Tibial artery (tissue), 4 donors: Measurements from ENCODE around the gene OR5AK2.

Source experiments
- DNase-seq, 2 donors: peaks; one replicate each; pipeline ENCODE4 v3.0.0-alpha.2; 2019
- H3K27ac ChIP-seq, 2 donors: fragments of 200-600 bp; sonication (generic) in 1 of 2; 1 replicate in 1 of 2; 2 replicates in 1 of 2; pipeline ENCODE4 v1.5.1; 2018 to 2019; ENCODE audit warnings: mild to moderate bottlenecking in 1 of 2
- H3K27me3 ChIP-seq, 2 donors: fragments of 200-600 bp; sonication (generic) in 1 of 2; one replicate each; pipeline versions ENCODE4 v1.5.1 to v1.6.0; 2016 to 2019
- H3K36me3 ChIP-seq, 3 donors: fragments of 200-600 bp; sonication (generic) in 2 of 3; one replicate each; pipeline ENCODE4 v1.5.1; 2016 to 2019; ENCODE audit warnings: mild to moderate bottlenecking in 2 of 3
- H3K4me1 ChIP-seq, 4 donors: fragments of 200-600 bp; sonication (generic) in 2 of 4; 1 replicate in 3 of 4; 2 replicates in 1 of 4; pipeline ENCODE4 v1.5.1; 2016 to 2019
- H3K4me3 ChIP-seq, 2 donors: fragments of 200-600 bp; sonication (generic) in 1 of 2; 1 replicate in 1 of 2; 2 replicates in 1 of 2; pipeline ENCODE4 v1.5.1; 2018 to 2019; ENCODE audit warnings: mild to moderate bottlenecking in 2 of 2
- H3K9me3 ChIP-seq, 3 donors: fragments of 200-600 bp; sonication (generic) in 1 of 3; one replicate each; pipeline ENCODE4 v1.5.1; 2016 to 2019
- intact Hi-C: fragments of 100-400 bp; cut with DNase I; formaldehyde crosslinking; loops from one replicate; pipeline ENCODE4 v1.15.0; 2023; ENCODE audit warnings: low total_unique reads
- TF ChIP-seq, protein P1 (sequence below), 2 experiments: fragments of 200-600 bp in 1 of 2; fragments of 450-650 bp in 1 of 2; IDR thresholded peaks; one replicate each; pipeline ENCODE4 v1.5.1; 2017 to 2019; ENCODE audit warnings: antibody characterized with exemption in 2 of 2, mild to moderate bottlenecking in 1 of 2, moderate library complexity in 1 of 2

The OR5AK2 gene

GRCh38 chr11:56967726-56968125 is 21.0 kb upstream of the OR5AK2 start:
- H3K27ac ChIP-seq, result no peak overlapping the region
- DNase-seq, result no peak
- TF ChIP-seq, protein P1, sequence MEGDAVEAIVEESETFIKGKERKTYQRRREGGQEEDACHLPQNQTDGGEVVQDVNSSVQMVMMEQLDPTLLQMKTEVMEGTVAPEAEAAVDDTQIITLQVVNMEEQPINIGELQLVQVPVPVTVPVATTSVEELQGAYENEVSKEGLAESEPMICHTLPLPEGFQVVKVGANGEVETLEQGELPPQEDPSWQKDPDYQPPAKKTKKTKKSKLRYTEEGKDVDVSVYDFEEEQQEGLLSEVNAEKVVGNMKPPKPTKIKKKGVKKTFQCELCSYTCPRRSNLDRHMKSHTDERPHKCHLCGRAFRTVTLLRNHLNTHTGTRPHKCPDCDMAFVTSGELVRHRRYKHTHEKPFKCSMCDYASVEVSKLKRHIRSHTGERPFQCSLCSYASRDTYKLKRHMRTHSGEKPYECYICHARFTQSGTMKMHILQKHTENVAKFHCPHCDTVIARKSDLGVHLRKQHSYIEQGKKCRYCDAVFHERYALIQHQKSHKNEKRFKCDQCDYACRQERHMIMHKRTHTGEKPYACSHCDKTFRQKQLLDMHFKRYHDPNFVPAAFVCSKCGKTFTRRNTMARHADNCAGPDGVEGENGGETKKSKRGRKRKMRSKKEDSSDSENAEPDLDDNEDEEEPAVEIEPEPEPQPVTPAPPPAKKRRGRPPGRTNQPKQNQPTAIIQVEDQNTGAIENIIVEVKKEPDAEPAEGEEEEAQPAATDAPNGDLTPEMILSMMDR (IDR thresholded peaks at IDR 0.05), result no peak
- peaks cover 0 to 5% (median 0%) of the 10 kb centered on the region in 3 donors for H3K9me3 ChIP-seq
- H3K27me3 ChIP-seq, result no peaks in the 10 kb centered on the region
- no peak overlapping the region for H3K4me3 ChIP-seq
- H3K4me1 ChIP-seq, result no peaks in the 10 kb centered on the region
- intact Hi-C loops, result no loop called here
- no peaks in the 10 kb centered on the region for H3K36me3 ChIP-seq

DNA sequence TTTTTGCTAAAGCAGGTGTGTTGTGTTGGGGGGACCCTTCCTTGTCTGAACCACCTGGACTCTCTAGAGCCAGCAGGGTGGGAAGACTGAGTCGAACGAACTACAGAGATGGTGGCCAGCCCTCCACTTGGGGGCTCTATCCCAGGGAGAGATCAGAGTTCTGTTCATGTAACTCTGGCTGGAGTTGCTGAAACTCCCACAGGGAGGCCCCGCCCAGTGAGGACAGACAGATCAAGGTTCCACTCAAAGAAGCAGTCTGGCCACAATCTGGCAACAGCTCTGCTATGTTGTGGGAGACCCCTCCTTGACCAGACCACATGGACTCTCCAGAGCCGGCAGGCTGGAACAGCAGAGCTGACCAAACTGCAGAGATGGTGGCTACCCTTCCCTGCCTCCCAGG is 20.2 kb upstream of the OR5AK2 start:
- H3K4me1 ChIP-seq, result no peaks in the 10 kb centered on the region
- no peaks in the 10 kb centered on the region for H3K36me3 ChIP-seq
- H3K9me3 ChIP-seq, result peaks cover 0 to 5% (median 0%) of the 10 kb centered on the region in 3 donors
- TF ChIP-seq, protein P1 (IDR thresholded peaks at IDR 0.05), result no peak
- H3K27ac ChIP-seq, result no peak overlapping the region
- no peak overlapping the region for H3K4me3 ChIP-seq
- no peak for DNase-seq
- intact Hi-C loops, result no loop called here
- no peaks in the 10 kb centered on the region for H3K27me3 ChIP-seq

GRCh38 chr11:56977314-56977713 is 11.4 kb upstream of the OR5AK2 start:
- intact Hi-C loops, result no loop called here
- Histone ChIP-seq H3K27ac (no peak overlapping the region), H3K9me3 (no peaks in the 10 kb centered on the region)

DNA sequence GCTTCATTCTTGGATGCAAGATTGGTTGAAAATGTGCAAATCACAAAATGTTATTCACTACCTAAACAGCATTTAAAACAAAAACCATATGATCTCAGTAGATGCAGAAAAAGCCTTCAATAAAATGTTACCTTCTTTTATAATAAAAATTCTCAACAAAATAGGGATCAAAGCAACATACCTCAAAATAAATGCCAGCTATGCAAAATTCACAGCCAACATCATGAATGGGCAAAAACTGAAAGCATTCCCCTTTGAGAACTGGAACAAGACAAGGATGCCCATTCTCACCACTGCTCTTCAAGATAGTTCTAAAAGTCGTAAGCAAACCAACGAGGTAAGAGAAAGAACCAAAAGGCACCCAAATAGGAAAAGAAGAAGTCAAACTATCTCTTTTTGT is 2.0 kb downstream of the OR5AK2 start:
- DNase-seq, result no peak
- intact Hi-C loops, result no loop called here
- Histone ChIP-seq H3K9me3 (peaks cover 0 to 16% (median 12%) of the 10 kb centered on the region in 3 donors), H3K27me3 (no peaks in the 10 kb centered on the region), H3K4me1 (no peaks in the 10 kb centered on the region), H3K27ac (no peak overlapping the region), H3K4me3 (no peak overlapping the region), H3K36me3 (no peaks in the 10 kb centered on the region)
- TF ChIP-seq, protein P1 (IDR thresholded peaks at IDR 0.05), result no peak

More at GRCh38 chr11:56977314-56977713, 11.4 kb upstream of the OR5AK2 start:
- Histone ChIP-seq H3K4me1 (no peaks in the 10 kb centered on the region), H3K36me3 (no peaks in the 10 kb centered on the region), H3K27me3 (no peaks in the 10 kb centered on the region), H3K4me3 (no peak overlapping the region)
- TF ChIP-seq, protein P1 (IDR thresholded peaks at IDR 0.05), result no peak
- no peak for DNase-seq

DNA sequence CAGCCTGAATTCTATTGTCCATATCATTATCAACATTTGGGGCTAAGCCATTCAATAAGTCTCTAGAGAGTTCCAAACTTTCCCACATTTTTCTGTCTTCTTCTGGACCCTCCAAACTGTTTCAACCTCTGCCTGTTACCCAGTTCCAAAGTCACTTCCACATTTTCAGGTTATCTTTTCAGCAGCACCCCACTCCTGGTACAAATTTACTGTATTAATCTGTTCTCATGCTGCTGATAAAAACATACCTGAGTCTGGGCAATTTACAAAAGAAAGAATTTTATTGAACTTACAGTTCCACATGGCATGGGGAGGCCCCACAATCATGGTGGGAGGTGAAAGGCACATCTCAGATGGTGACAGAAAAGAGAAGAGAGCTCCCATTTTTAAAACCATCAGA is 5.8 kb downstream of the OR5AK2 start:
- no peaks in the 10 kb centered on the region for H3K27me3 ChIP-seq
- H3K4me3 ChIP-seq, result no peak overlapping the region
- H3K27ac ChIP-seq, result no peak overlapping the region
- H3K4me1 ChIP-seq, result no peaks in the 10 kb centered on the region
- no peak for DNase-seq
- TF ChIP-seq, protein P1 (IDR thresholded peaks at IDR 0.05), result no peak
- H3K9me3 ChIP-seq, result peaks cover 0 to 23% (median 14%) of the 10 kb centered on the region in 3 donors
- intact Hi-C loops, result no loop called here
- no peaks in the 10 kb centered on the region for H3K36me3 ChIP-seq
